ENCODE results near the gene PCAT6.

PCAT6 gene

GRCh38 chr1:202848191-202848542 is 37.4 kb downstream of the PCAT6 start:
- no peak for DNase-seq (ENCODE audit: low read depth in 2 of 2)

DNA sequence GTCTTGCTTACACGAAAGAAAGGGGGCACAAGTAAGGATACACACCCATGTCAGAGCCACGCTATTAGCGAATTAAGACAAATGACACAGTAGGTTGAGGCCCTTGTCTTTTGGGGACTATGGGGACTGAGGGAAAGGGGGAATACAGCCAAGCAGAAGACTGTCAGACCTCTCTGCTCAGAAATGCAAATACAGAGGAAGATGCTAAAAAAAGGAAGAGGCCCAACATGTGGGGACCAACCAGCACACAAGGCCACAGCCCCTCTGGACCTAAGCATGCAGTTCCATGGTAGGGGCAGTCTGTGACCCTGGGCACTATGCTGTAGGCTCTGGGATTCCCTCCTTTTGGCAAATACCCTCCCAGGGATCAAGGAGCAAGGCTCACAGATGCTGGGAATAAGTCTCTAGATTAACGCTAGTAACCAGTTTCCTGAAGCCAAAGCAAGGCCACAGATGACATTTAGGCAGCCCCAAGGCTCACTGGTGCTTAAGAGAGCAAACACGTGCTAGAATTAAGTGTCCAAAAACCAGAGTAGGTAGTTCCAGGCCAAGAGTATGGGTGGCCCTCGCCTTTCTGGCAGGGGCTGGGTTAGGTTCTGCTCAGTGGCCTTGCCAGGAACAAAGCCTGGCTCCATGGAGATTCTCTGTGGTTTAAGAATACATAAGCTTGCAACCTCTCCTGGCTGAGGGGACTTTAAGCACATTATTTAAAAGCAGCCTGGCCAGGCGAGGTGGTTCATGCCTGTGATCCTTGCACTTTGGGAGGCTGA is 40.0 kb downstream of the PCAT6 start:
- DNase-seq (ENCODE audit: low read depth in 2 of 2), result no peak

DNA sequence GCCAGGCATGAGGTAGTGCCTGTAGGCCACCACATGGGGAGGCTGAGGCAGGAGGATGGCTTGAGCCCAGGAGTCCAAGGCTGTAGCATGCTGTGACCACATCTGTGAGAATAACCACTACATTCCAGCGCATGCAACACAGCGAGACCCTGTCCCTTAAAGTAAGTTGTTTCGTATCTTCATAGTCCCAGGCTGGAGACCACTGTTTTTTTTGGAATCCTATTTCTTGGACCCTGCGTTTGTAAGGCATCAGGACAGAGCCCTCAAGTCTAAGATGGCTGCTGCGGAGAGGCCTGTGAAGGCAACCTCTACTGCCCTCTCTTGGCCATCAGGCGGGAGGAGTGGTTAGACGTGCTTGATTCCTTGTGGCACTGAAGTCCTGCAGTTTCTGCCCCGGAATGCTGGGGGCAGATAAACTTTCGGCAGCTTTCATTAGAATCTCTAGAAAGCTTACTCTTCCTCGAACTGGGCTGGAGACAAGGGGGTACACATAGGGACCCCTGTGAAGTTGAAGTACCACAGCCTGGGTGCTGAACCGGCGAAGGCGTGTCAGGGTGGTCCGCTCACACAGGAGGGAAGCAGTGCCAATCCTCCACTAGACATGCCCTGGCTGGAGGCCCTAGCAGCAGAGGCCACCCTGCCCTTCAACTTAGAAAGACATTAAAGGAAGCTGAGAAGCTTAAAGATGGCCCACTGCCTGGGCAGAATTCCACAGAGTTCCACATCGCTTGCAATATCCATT is 41.6 kb downstream of the PCAT6 start:
- DNase-seq (ENCODE audit: low read depth in 2 of 2), result no peak

DNA sequence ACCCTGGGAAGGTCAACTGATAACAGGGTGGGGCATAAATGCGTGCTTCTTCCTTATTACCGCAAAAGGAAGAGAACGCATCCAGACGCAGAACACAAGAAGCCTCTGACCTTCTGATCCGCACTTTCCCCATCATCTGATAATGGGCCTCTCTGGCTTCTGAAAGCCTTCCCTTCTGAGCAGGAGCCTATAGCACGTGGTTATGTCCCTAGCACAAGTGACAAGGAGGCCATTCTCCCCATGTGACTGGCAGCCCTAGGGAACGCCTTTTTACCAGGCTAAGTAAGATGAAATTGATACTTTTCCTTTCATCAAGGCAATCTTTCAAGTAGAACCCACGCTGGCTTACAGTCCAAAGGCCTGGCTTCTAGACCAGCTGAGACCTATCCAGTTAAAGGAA is 44.0 kb downstream of the PCAT6 start:
- no peak for DNase-seq (ENCODE audit: low read depth in 2 of 2)

DNA sequence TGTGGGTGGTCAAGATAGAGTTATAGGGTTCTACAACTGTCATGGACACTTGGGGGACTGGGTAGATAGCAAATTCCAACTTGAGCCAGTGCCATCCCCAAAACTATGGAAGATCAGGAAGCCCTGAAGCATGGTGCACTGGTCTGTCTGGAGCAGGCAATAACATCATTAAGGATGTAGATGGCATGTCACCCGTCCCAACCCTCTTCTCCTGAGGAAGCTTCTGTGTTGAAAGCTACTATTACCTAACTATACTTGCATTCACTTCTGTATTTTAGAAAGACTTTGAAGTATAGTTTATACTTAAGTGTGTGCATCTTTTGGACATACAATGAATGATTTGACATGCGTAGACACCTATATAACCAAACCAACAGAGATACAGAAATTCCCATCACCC is 45.3 kb downstream of the PCAT6 start:
- DNase-seq (ENCODE audit: low read depth in 2 of 2), result no peak

GRCh38 chr1:202857136-202857610 is 46.4 kb downstream of the PCAT6 start:
- no peak for DNase-seq (ENCODE audit: low read depth in 2 of 2)

GRCh38 chr1:202858331-202858730 is 47.6 kb downstream of the PCAT6 start:
- no peak for DNase-seq (ENCODE audit: low read depth in 2 of 2)

DNA sequence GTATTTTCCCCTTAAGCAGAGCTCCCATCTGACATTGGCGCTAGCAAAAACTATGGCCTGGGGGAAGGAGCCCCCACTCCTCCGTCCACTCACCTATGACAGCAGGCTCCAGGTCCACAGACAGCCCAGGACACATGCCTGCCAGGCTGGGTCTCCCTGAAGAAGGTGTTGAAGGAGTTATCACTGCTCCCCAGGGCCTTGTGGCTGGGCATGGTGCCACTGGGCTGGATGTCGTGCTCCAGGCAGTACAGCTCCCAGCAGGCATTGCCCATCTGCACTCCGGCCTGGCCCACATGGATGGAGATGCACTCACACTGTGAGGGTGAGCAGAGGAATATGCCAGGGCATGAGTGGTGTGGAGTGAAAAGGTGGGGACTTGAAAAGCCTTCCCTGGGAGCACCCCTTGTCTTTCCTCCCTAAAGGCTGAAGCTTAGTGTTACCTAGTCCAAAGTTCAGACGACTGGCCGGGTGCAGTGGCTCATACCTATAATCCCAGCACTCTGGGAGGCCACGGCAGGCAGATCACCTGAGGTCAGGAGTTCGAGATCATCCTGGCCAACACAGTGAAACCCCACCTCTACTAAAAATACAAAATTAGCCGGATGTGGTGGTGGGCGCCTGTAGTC is 48.1 kb downstream of the PCAT6 start:
- DNase-seq (ENCODE audit: low read depth in 2 of 2), result no peak

DNA sequence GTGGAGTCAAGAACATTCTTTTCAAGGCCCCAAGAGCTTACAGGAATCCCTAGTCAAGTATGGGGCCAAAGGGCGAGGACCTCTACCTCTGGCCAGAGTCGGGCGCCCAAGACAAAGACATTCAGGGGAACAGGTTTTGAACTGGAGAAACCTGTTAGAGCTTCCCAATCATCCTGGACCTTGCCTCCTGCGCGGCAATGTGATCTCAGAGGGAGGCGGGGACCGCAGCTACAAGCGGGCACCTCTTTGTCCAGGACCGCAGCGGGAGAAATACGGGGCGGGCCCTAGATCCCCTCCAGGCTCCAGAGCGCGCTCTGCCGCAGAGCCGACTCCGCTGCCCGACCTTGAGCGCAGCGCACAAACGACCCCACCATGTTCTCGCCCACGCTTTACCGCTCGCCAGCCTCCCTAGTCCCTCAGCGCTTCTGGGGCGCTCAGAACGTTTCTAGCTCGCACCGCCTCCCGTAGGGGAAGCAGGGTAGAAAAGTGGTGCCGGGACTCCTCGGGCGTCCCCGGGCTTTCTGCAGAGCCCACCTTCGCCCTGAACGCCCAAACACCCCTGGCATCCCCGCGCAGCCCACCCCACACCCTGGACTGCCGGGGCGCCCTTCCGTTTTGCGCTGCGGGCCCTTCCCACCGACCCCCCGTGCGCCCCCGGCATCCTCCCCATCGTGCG is 50.1 kb downstream of the PCAT6 start:
- DNase-seq (ENCODE audit: low read depth in 2 of 2), result no peak
